Mucosa of descending colon (tissue), 3 donors: ENCODE results near the gene OR10V1. TPM values are rescaled to one million over a fixed set of nuclear protein-coding genes. Genes with fewer than 3 reads are reported as not detected.

Source experiments
- ATAC-seq: fragments of 200-7000 bp; cut with Tn5 transposase; one replicate; pipeline ENCODE4 v1.9.1; 2020; ENCODE audit warnings: mild to moderate bottlenecking, moderate library complexity
- DNase-seq, 3 donors: peaks; one replicate each; pipeline ENCODE4 v3.0.0-alpha.2; 2020
- H3K36me3 ChIP-seq: fragments of 200-600 bp; one replicate; pipeline ENCODE4 v1.8.0; 2021; ENCODE audit warnings: low read depth, mild to moderate bottlenecking
- H3K4me1 ChIP-seq: fragments of 200-600 bp; one replicate; pipeline ENCODE4 v1.8.0; 2021; ENCODE audit warnings: low read depth, mild to moderate bottlenecking
- H3K4me3 ChIP-seq: fragments of 200-600 bp; one replicate; pipeline ENCODE4 v1.8.0; 2021; ENCODE audit warnings: mild to moderate bottlenecking
- H3K9me3 ChIP-seq: fragments of 200-600 bp; one replicate; pipeline ENCODE4 v1.8.0; 2021; ENCODE audit warnings: mild to moderate bottlenecking
- intact Hi-C, 2 donors: fragments of 100-400 bp; cut with DNase I in 1 of 2; cut with micrococcal nuclease in 1 of 2; formaldehyde crosslinking; loops; one replicate each; pipeline versions ENCODE4 v1.11.0 to v1.11.1; 2022; cut with DNase I, micrococcal nuclease
- total RNA-seq, 3 donors: library from RNA; stranded (reverse); fragmentation: NEBNext Ultra II Directional in 2 of 3; extraction: Animal tissue kit (Norgen Biotek cat#: 25700) in 2 of 3; gene quantifications; one replicate each; pipeline versions ENCODE4 v1.2.1 to v1.2.4, GENCODE V29; 2021 to 2023
- TF ChIP-seq, protein P1 (sequence below): fragments of 200-600 bp; IDR thresholded peaks from one replicate; pipeline ENCODE4 v1.8.0; 2022; ENCODE audit warnings: antibody characterized with exemption, mild to moderate bottlenecking
- donor health status: DM: no; HTN: no; CAD: no; lungs with moderate emphysema.
- donor health status: DM: no; HTN: no; CAD: no.
- donor health status: DM: no; HTN: yes; CAD: no.

OR10V1 gene
- total RNA-seq, 3 donors from 2014 or later: not detected

DNA sequence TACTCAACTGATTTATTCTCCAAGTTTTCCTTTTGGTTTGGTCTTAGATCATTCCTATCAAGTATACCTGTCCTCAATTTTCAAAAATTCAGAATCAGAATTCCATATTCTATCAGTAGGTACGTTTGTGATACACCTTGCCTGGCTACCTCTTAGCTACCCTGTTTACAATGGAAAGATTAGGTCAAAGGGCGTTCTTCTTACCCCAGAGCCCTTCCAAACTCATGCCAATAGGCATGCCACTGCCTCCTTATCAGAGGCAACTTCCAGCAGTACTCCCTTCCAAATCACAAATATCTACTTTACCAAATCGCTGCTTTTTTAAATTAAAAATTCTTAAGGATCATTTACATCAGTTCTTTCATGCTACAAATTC, 45.8 kb downstream of the OR10V1 start:
- ATAC-seq (no peak), DNase-seq (no peak)
- Histone ChIP-seq H3K9me3 (no peaks in the 10 kb centered on the region), H3K36me3 (no peaks in the 10 kb centered on the region), H3K4me1 (peaks cover 22% of the 10 kb centered on the region), H3K4me3 (peak overlapping the region; percentile 79)
- TF ChIP-seq, protein P1, sequence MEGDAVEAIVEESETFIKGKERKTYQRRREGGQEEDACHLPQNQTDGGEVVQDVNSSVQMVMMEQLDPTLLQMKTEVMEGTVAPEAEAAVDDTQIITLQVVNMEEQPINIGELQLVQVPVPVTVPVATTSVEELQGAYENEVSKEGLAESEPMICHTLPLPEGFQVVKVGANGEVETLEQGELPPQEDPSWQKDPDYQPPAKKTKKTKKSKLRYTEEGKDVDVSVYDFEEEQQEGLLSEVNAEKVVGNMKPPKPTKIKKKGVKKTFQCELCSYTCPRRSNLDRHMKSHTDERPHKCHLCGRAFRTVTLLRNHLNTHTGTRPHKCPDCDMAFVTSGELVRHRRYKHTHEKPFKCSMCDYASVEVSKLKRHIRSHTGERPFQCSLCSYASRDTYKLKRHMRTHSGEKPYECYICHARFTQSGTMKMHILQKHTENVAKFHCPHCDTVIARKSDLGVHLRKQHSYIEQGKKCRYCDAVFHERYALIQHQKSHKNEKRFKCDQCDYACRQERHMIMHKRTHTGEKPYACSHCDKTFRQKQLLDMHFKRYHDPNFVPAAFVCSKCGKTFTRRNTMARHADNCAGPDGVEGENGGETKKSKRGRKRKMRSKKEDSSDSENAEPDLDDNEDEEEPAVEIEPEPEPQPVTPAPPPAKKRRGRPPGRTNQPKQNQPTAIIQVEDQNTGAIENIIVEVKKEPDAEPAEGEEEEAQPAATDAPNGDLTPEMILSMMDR: no peak
- intact Hi-C loops: loop anchor here in 1 of 2 donors (10.0 kb wide), 1 partner anchor 53 kb away; the partner anchor contains the start of gene OSBP

GRCh38 chr11:59666969-59667368, 46.7 kb downstream of the OR10V1 start:
- DNase-seq: no peak
- Histone ChIP-seq H3K4me3 (no peak overlapping the region), H3K9me3 (no peaks in the 10 kb centered on the region), H3K36me3 (no peaks in the 10 kb centered on the region), H3K4me1 (peaks cover 22% of the 10 kb centered on the region)
- intact Hi-C loops: loop anchor here in 1 of 2 donors (10.0 kb wide), 1 partner anchor 52 kb away; the partner anchor contains the start of gene OSBP
- no peak for ATAC-seq
- TF ChIP-seq, protein P1: no peak

Other genes starting within 250 kb of the OR10V1 start
- gene OR4D10, start 240.5 kb downstream of the OR10V1 start, total RNA-seq: not detected
- gene OR4D11, start 210.3 kb downstream of the OR10V1 start, total RNA-seq: not detected
- gene OR4D9, start 202.3 kb downstream of the OR10V1 start, total RNA-seq: not detected
- 10 to 100 TPM; 55.0 to 57.8 (median 55.9) TPM for gene OSBP, start 98.1 kb downstream of the OR10V1 start, total RNA-seq
- 10 to 100 TPM; 34.1 to 40.2 (median 34.6) TPM for gene PATL1, start 44.8 kb downstream of the OR10V1 start, total RNA-seq
- 100 to 1,000 TPM in 1 of 3 donors, 10 to 100 TPM in 2; 69.5 to 129 (median 96.1) TPM for gene STX3, start 41.5 kb upstream of the OR10V1 start, total RNA-seq
- gene MRPL16, start 96.9 kb upstream of the OR10V1 start, total RNA-seq: 10 to 100 TPM; 38.8 to 54.3 (median 51.5) TPM
- under 1 TPM in 2 of 3 donors, not detected in 1; 0.49 to 0.63 TPM for gene CBLIF, start 131.7 kb upstream of the OR10V1 start, total RNA-seq
- 1 to 10 TPM in 1 of 3 donors, not detected in 2; 1.7 TPM for gene TCN1, start 152.6 kb upstream of the OR10V1 start, total RNA-seq
- under 1 TPM in 2 of 3 donors, not detected in 1; 0.36 to 0.61 TPM for gene OOSP3, start 164.9 kb upstream of the OR10V1 start, total RNA-seq
- not detected for gene OOSP1, start 224.6 kb upstream of the OR10V1 start, total RNA-seq